Measurements from ENCODE around the gene PTPRT. TPM values are rescaled to one million over a fixed set of nuclear protein-coding genes. Genes with fewer than 3 reads are reported as not detected.

The PTPRT gene
- total and polyA plus RNA-seq, 2 experiments from 2014 or later, result not detected

GRCh38 chr20:42652266-42652665 lies 537.4 kb downstream of the PTPRT start (continued):
- TF ChIP-seq ETS1 (IDR thresholded peaks at IDR 0.05) (no peak), NANOG (IDR thresholded peaks at IDR 0.05; ENCODE audit: borderline replicate concordance) (no peak), POLR2AphosphoS5 (IDR thresholded peaks at IDR 0.05; ENCODE audit: low read depth) (no peak)

GRCh38 chr20:42650191-42650746 lies 539.4 kb downstream of the PTPRT start:
- Histone ChIP-seq H3K4me2 (no peak overlapping the region), H3K27me3 (ENCODE audit: insufficient read depth) (no peaks in the 10 kb centered on the region), H3F3A (replicated peaks; ENCODE audit: low read depth) (no peaks in the 10 kb centered on the region), H3K36me3 (ENCODE audit: insufficient read depth) (0 out of 2 replicates have a peak, but pooled peaks cover under 1% of the 10 kb centered on the region), H3K4me1 (ENCODE audit: insufficient read depth) (no peaks in the 10 kb centered on the region), H3K27ac (ENCODE audit: low read depth) (no peak overlapping the region), H2AFZ (no peak overlapping the region), H4K20me1 (replicated peaks; ENCODE audit: insufficient read depth) (no peaks in the 10 kb centered on the region), H3K4me3 (no peak overlapping the region), H3K9me2 (ENCODE audit: insufficient read depth) (no peaks in the 10 kb centered on the region), H3K79me2 (replicated peaks; ENCODE audit: insufficient read depth) (no peaks in the 10 kb centered on the region)
- peaks cover 3% of the 10 kb centered on the region; the same call in 1 of the 3 replicates for H3K4me1 Mint-ChIP-seq
- H3K27me3 Mint-ChIP-seq (ENCODE audit: insufficient read depth, low read depth, poor library complexity), result peaks cover 8% of the 10 kb centered on the region
- DNase-seq (ENCODE audit: low spot score) (no peak), ATAC-seq (no peak)
- H3K36me3 Mint-ChIP-seq (ENCODE audit: low read depth), result peaks cover 29% of the 10 kb centered on the region
- TF ChIP-seq ZNF331 (CRISPR knock-in tag; IDR thresholded peaks at IDR 0.05; ENCODE audit: low read depth), result no peak
- TF ChIP-seq CREB1 (CRISPR knock-in tag; IDR thresholded peaks at IDR 0.05; ENCODE audit: low read depth), result no peak
- peaks cover 96% of the 10 kb centered on the region for H3K9me3 Mint-ChIP-seq
- no peak overlapping the region for H3K27ac Mint-ChIP-seq
- no peak overlapping the region for H3K4me3 Mint-ChIP-seq

- Histone ChIP-seq H3K36me3 (ENCODE audit: insufficient read depth) (no peaks in the 10 kb centered on the region), H3K79me2 (replicated peaks; ENCODE audit: insufficient read depth) (no peaks in the 10 kb centered on the region), H3K27me3 (ENCODE audit: insufficient read depth) (no peaks in the 10 kb centered on the region), H3K4me1 (ENCODE audit: insufficient read depth) (no peaks in the 10 kb centered on the region), H3K4me2 (no peak overlapping the region), H3F3A (replicated peaks; ENCODE audit: low read depth) (no peaks in the 10 kb centered on the region), H3K27ac (ENCODE audit: low read depth) (no peak overlapping the region), H4K20me1 (replicated peaks; ENCODE audit: insufficient read depth) (no peaks in the 10 kb centered on the region), H3K9me2 (ENCODE audit: insufficient read depth) (no peaks in the 10 kb centered on the region), H2AFZ (no peak overlapping the region), H3K4me3 (no peak overlapping the region)
- Mint-ChIP-seq H3K36me3 (ENCODE audit: low read depth) (peaks cover 29% of the 10 kb centered on the region), H3K4me3 (no peak overlapping the region), H3K27ac (no peak overlapping the region), H3K9me3 (peaks cover 96% of the 10 kb centered on the region), H3K4me1 (peaks cover 3% of the 10 kb centered on the region; the same call in 1 of the 3 replicates), H3K27me3 (ENCODE audit: insufficient read depth, low read depth, poor library complexity) (peaks cover 8% of the 10 kb centered on the region)
- ATAC-seq, result no peak
- no peak for DNase-seq (ENCODE audit: low spot score)
- TF ChIP-seq REST (IDR thresholded peaks at IDR 0.05; ENCODE audit: unreplicated experiment) (no peak), ZNF462 (CRISPR knock-in tag; IDR thresholded peaks at IDR 0.05) (no peak)
Measured at GRCh38 chr20:42649748-42650147, 540.0 kb downstream of the PTPRT start.
